Testis (tissue), 3 donors: ENCODE measurements around the gene CATSPERE. TPM values are rescaled to one million over a fixed set of nuclear protein-coding genes. Genes with fewer than 3 reads are reported as not detected.

Source experiments
- DNase-seq: peaks from one replicate; pipeline ENCODE4 v3.0.0-alpha.2; 2019
- H3K27ac ChIP-seq, 2 donors: fragments of 200-600 bp; sonication (generic); one replicate each; pipeline ENCODE4 v1.5.1; 2019
- H3K27me3 ChIP-seq: fragments of 200-600 bp; sonication (generic); one replicate; pipeline ENCODE4 v1.5.1; 2019
- H3K36me3 ChIP-seq: fragments of 200-600 bp; sonication (generic); one replicate; pipeline ENCODE4 v1.5.1; 2017; ENCODE audit warnings: low read depth; ENCODE audit errors: missing control alignments
- H3K4me1 ChIP-seq: fragments of 200-600 bp; sonication (generic); one replicate; pipeline ENCODE4 v1.5.1; 2019
- H3K4me3 ChIP-seq, 2 donors: fragments of 200-600 bp; sonication (generic); one replicate each; pipeline ENCODE4 v1.5.1; 2017 to 2019
- H3K9me3 ChIP-seq: fragments of 200-600 bp; sonication (generic); one replicate; pipeline ENCODE4 v1.5.1; 2017
- POLR2A ChIP-seq: fragments of 450-650 bp; IDR thresholded peaks from one replicate; pipeline ENCODE4 v1.6.1; 2017; ENCODE audit warnings: antibody characterized with exemption, mild to moderate bottlenecking, moderate library complexity
- WGBS, 2 donors: methylation state at CpG; one replicate each; pipeline ENCODE4 v1.1.5; 2018; 5-methylcytosine and 5-hydroxymethylcytosine counted together
- intact Hi-C: fragments of 100-400 bp; cut with DNase I; formaldehyde crosslinking; loops from one replicate; pipeline ENCODE4 v1.15.1; 2023; ENCODE audit warnings: low total_unique reads
- polyA plus RNA-seq: library from polyadenylated mRNA; stranded (reverse); fragments of 350-450 nt; fragmentation: Illumina TruSeq; extraction: RNeasy Lipid Tissue Mini Kit (QIAGEN cat#74804); gene quantifications from one replicate; pipeline ENCODE4 v1.2.3, GENCODE V29; 2014; ENCODE audit warnings: low read depth, low replicate concordance; ENCODE audit not compliant: insufficient read depth
- total RNA-seq, 2 donors: library from RNA; depleted of rRNA; stranded (reverse); fragments of >200 nt; gene quantifications; one replicate each; pipeline ENCODE4 v1.2.3, GENCODE V29; 2016
- TF ChIP-seq, protein P1 (sequence below), 3 experiments: fragments of 450-650 bp in 2 of 3; fragments of 200-600 bp in 1 of 3; sonication (generic) in 1 of 3; IDR thresholded peaks; one replicate each; pipeline ENCODE4 v1.5.1; 2016 to 2019; ENCODE audit warnings: antibody characterized with exemption in 3 of 3, mild to moderate bottlenecking in 2 of 3, moderate library complexity in 1 of 3

The CATSPERE gene
- total and polyA plus RNA-seq, 3 donors from 2014 or later: 10.4 to 46.0 (median 15.7) TPM

DNA sequence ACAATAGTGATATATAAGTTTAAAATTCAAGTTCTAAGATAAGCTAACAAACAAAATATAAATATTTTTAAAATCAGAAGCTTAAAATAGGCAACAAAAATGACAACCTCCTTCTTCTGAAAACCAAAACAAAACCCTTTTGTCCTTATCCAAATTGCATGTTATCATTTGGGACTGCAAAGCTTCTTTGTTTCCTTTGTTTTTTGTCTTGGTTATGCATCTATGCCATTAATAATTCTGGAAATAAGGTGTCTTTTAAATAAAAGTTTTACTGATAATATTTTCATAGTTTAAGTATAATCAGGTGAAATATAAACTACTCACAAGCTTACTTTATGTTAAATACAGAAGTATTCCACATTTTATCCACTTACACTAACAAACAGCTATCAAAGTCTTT, 29.9 kb upstream of the CATSPERE start:
- H3K4me3 ChIP-seq: no peak overlapping the region
- no peaks in the 10 kb centered on the region for H3K9me3 ChIP-seq
- intact Hi-C loops: no loop called here
- H3K36me3 ChIP-seq: no peaks in the 10 kb centered on the region
- TF ChIP-seq, protein P1, sequence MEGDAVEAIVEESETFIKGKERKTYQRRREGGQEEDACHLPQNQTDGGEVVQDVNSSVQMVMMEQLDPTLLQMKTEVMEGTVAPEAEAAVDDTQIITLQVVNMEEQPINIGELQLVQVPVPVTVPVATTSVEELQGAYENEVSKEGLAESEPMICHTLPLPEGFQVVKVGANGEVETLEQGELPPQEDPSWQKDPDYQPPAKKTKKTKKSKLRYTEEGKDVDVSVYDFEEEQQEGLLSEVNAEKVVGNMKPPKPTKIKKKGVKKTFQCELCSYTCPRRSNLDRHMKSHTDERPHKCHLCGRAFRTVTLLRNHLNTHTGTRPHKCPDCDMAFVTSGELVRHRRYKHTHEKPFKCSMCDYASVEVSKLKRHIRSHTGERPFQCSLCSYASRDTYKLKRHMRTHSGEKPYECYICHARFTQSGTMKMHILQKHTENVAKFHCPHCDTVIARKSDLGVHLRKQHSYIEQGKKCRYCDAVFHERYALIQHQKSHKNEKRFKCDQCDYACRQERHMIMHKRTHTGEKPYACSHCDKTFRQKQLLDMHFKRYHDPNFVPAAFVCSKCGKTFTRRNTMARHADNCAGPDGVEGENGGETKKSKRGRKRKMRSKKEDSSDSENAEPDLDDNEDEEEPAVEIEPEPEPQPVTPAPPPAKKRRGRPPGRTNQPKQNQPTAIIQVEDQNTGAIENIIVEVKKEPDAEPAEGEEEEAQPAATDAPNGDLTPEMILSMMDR (IDR thresholded peaks at IDR 0.05): no peak
- TF ChIP-seq POLR2A: no peak
- no peaks in the 10 kb centered on the region for H3K27me3 ChIP-seq
- no peak overlapping the region for H3K27ac ChIP-seq
- H3K4me1 ChIP-seq: no peaks in the 10 kb centered on the region
- no peak for DNase-seq

DNA sequence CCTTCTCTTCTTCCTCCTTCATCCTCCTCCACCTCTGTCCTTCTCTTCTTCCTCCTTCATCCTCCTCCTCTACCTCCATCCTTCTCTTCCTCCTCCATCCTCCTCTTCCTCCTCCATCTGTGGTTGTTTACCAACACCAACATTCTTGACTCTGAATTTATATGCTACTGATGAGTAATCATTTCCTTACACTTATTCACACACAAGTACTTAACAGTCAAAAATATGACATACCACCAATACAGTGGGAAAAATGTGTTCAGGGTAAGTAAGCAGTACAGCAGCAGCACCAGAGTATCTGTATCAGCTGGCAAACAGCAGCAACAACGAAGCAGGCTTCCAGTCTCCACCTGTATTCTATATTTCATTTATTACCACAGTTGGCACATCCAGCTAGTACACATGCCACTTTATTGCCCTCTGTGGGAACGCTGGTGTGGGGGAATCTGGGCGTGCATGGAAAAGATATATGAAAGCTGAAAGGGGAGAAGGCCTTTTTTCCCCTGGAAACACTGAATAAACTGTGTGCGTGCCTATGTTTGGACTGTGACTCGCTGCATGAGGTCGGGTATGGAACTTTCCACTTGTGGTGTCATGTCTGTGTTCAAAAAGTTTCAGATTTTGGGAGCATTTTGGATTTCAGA, 25.4 kb upstream of the CATSPERE start:
- Histone ChIP-seq H3K27me3 (no peaks in the 10 kb centered on the region), H3K27ac (no peak overlapping the region), H3K4me3 (no peak overlapping the region), H3K36me3 (no peaks in the 10 kb centered on the region), H3K9me3 (no peaks in the 10 kb centered on the region), H3K4me1 (no peaks in the 10 kb centered on the region)
- intact Hi-C loops: no loop called here
- DNase-seq: no peak
- WGBS, 2 donors: 86 to 92% methylated on average over 6 of the region's 6 CpGs
- TF ChIP-seq POLR2A: no peak
- TF ChIP-seq, protein P1 (IDR thresholded peaks at IDR 0.05): no peak

DNA sequence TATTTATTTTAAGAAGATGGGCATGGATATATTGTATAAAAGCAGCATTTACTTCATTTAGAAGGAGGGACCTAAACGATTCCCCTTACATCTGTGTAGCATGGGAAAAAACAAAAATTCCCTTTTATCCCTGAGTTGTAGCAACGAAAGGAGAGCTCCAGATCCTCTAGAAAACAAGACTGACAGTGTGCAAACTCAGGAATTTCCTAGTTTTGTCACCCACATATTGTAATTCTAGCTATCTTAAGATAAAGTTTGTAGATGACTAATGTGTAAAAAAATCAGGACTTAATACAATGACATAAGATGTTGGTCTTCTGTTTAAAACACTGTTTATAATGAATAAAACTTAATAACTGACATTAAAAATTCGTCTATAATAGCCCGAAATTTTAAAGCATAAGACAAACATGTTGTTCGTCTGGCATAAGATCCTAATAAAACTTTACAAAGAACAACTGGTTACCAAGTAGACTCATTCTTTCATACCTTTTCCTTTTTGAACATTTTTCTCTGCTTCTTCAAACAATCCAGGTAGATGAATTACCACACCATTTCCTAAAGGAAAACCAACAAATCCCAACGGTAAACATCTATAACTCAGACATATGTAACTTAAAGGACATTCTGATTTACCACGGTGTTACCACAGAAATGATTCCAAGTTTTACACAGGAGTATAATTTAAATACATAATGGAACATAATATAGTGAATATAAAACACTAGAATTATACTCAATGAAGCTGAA, 24.6 kb upstream of the CATSPERE start:
- no peaks in the 10 kb centered on the region for H3K4me1 ChIP-seq
- no peak overlapping the region for H3K27ac ChIP-seq
- DNase-seq: no peak
- H3K4me3 ChIP-seq: no peak overlapping the region
- H3K36me3 ChIP-seq: no peaks in the 10 kb centered on the region
- no peaks in the 10 kb centered on the region for H3K27me3 ChIP-seq
- WGBS, 2 donors: 89% methylated on average over 7 of the region's 7 CpGs
- intact Hi-C loops: no loop called here
- H3K9me3 ChIP-seq: no peaks in the 10 kb centered on the region
- no peak for TF ChIP-seq POLR2A
- TF ChIP-seq, protein P1 (IDR thresholded peaks at IDR 0.05): no peak

DNA sequence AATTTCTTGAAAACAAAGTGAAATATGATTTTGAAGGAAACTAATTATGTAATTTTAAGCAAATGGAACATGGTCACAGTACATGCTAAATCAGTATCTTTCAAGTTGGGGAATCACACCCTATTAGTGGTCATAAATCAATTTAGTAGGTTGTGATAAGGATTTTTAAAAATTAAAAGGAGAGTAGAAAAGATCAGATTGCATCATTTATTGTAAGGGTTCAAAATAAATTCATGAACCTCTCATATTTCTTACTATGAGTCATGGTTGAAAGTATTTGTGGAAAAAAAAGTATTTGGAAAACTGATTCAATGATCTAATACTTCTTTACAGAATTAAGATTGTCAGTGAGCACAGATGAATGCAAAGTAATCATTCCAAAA, 24.0 kb upstream of the CATSPERE start:
- TF ChIP-seq POLR2A: no peak
- TF ChIP-seq, protein P1 (IDR thresholded peaks at IDR 0.05): no peak

More for the DNA sequence above, 24.0 kb upstream of the CATSPERE start:
- Histone ChIP-seq H3K27me3 (no peaks in the 10 kb centered on the region), H3K27ac (no peak overlapping the region), H3K36me3 (no peaks in the 10 kb centered on the region), H3K4me1 (no peaks in the 10 kb centered on the region), H3K9me3 (no peaks in the 10 kb centered on the region), H3K4me3 (no peak overlapping the region)
- no peak for DNase-seq
- intact Hi-C loops: no loop called here
